Endothelial cell of umbilical vein (primary cell): ENCODE measurements around the gene WDR82. TPM values are rescaled to one million over a fixed set of nuclear protein-coding genes. Genes with fewer than 3 reads are reported as not detected.
"Not testable (repeated sequence)": the region's sequence is repeated elsewhere in the genome, so short reads cannot be mapped to it uniquely, and the experiment has no call there.

Source experiments
- BruUV-seq: library from RNA; stranded (reverse); fragments of 400-500 nt; replicated peaks from 2 replicates; lab custom pipeline; 2021; lab: Mats Ljungman, UMichigan
- CTCF ChIA-PET: fragments of 300-600, 350-600 bp; sonication (Branson Sonifier 250); formaldehyde crosslinking; loops from one replicate; lab custom pipeline; 2021; ENCODE audit warnings: antibody characterized with exemption, inconsistent platforms; lab: Charles Lee
- POLR2A ChIA-PET: fragments of 300-600, 350-600 bp; sonication (Branson Sonifier 250); formaldehyde crosslinking; loops from one replicate; lab custom pipeline; 2021; ENCODE audit warnings: antibody characterized with exemption, inconsistent platforms; lab: Charles Lee
- DNase-seq: peaks from one replicate; pipeline ENCODE4 v3.0.0-alpha.2; 2011; ENCODE audit warnings: low read depth, low spot score
- FAIRE-seq: peaks from 2 replicates; lab custom pipeline; 2011; peaks lifted over from hg19 to GRCh38; lab: Jason Lieb, UNC
- H2AFZ ChIP-seq: 2 replicates; pipeline ENCODE4 v1.6.0; 2012; ENCODE audit warnings: low read depth, low read length, control low read depth, inconsistent platforms
- H3K27ac ChIP-seq: 2 replicates; pipeline ENCODE4 v1.5.1; 2011; ENCODE audit warnings: low read depth, mild to moderate bottlenecking, control low read depth, low read length, moderate library complexity; ENCODE audit not compliant: insufficient read depth
- H3K27me3 ChIP-seq, 2 experiments: 2 replicates each; pipeline versions ENCODE4 v1.6.0 to v1.6.1; 2011; ENCODE audit warnings: low read length in 2 of 2, mixed read lengths in 1 of 2; ENCODE audit not compliant: control insufficient read depth in 2 of 2, insufficient read depth in 2 of 2
- H3K36me3 ChIP-seq, 2 experiments: 2 replicates in 1 of 2; 3 replicates in 1 of 2; pipeline ENCODE4 v1.5.1; 2011; ENCODE audit warnings: low read length in 2 of 2, mild to moderate bottlenecking in 1 of 2, moderate library complexity in 1 of 2; ENCODE audit not compliant: control insufficient read depth in 2 of 2, insufficient read depth in 2 of 2; ENCODE audit errors: extremely low read depth in 1 of 2
- H3K4me1 ChIP-seq: 3 replicates; pipeline ENCODE4 v1.5.1; 2011; ENCODE audit warnings: mild to moderate bottlenecking, low read length; ENCODE audit not compliant: control insufficient read depth, insufficient read depth; ENCODE audit errors: extremely low read depth
- H3K4me2 ChIP-seq: 2 replicates; pipeline ENCODE4 v1.6.1; 2011; ENCODE audit warnings: low read length, control low read depth, mixed read lengths; ENCODE audit not compliant: insufficient read depth
- H3K4me3 ChIP-seq, 3 experiments: fragments of 200-600 bp in 1 of 3; sonication (generic), shearing (Covaris generic) in 1 of 3; replicated peaks in 1 of 3; 2 replicates each; pipeline ENCODE4 v1.5.1; 2011 to 2016; ENCODE audit warnings: control low read depth in 3 of 3, low read length in 3 of 3, mild to moderate bottlenecking in 2 of 3, inconsistent platforms in 1 of 3, low read depth in 1 of 3, moderate library complexity in 1 of 3; ENCODE audit not compliant: insufficient read depth in 1 of 3
- H3K79me2 ChIP-seq: 2 replicates; pipeline ENCODE4 v1.6.0; 2012; ENCODE audit warnings: low read length, inconsistent platforms; ENCODE audit not compliant: control insufficient read depth, insufficient read depth
- H3K9ac ChIP-seq: replicated peaks from 2 replicates; pipeline ENCODE3; 2011; ENCODE audit warnings: low read length, control low read depth; ENCODE audit not compliant: insufficient read depth; ENCODE audit errors: extremely low read depth
- H3K9me1 ChIP-seq: replicated peaks from 3 replicates; pipeline ENCODE4 v1.6.0; 2011; ENCODE audit warnings: mild to moderate bottlenecking, low read length; ENCODE audit not compliant: control insufficient read depth, insufficient read depth; ENCODE audit errors: extremely low read depth
- H3K9me3 ChIP-seq: replicated peaks from 2 replicates; pipeline ENCODE4 v1.5.1; 2012; ENCODE audit warnings: low read length, inconsistent platforms; ENCODE audit not compliant: control insufficient read depth, insufficient read depth
- H4K20me1 ChIP-seq: replicated peaks from 2 replicates; pipeline ENCODE3; 2011; ENCODE audit warnings: mild to moderate bottlenecking, low read length; ENCODE audit not compliant: control insufficient read depth, insufficient read depth; ENCODE audit errors: extremely low read depth
- EZH2 ChIP-seq: IDR thresholded peaks from 2 replicates; pipeline ENCODE4 v1.6.1; 2012; ENCODE audit warnings: borderline replicate concordance, low read depth, mild to moderate bottlenecking, moderate library complexity, low read length, inconsistent platforms; ENCODE audit not compliant: severe bottlenecking
- FOS ChIP-seq: IDR thresholded peaks from 2 replicates; pipeline ENCODE4 v1.6.1; 2011; ENCODE audit warnings: mild to moderate bottlenecking, low read length, moderate library complexity, borderline replicate concordance; ENCODE audit not compliant: insufficient read depth
- GATA2 ChIP-seq: IDR thresholded peaks from 2 replicates; pipeline ENCODE4 v1.7.0; 2011; ENCODE audit warnings: low read depth, mild to moderate bottlenecking, moderate library complexity, mixed read lengths, low read length; ENCODE audit not compliant: insufficient read length, insufficient read depth
- JUN ChIP-seq: IDR thresholded peaks from 2 replicates; pipeline ENCODE4 v1.6.1; 2011; ENCODE audit warnings: borderline replicate concordance, low read depth; ENCODE audit not compliant: insufficient read length, insufficient read depth
- MYC ChIP-seq: IDR thresholded peaks from one replicate; pipeline ENCODE4 v1.6.1; 2011; ENCODE audit warnings: mild to moderate bottlenecking, low read depth, low read length
- POLR2A ChIP-seq: IDR thresholded peaks from 2 replicates; pipeline ENCODE4 v1.6.1; 2012; ENCODE audit warnings: low read depth, mild to moderate bottlenecking, control low read depth, low read length
- POLR2AphosphoS5 ChIP-seq: IDR thresholded peaks from 2 replicates; pipeline ENCODE4 v1.6.1; 2012; ENCODE audit warnings: low read depth, mild to moderate bottlenecking, control low read depth, low read length, moderate library complexity; ENCODE audit not compliant: insufficient read depth
- dilution Hi-C: fragments of 300-500 bp; cut with MboI; formaldehyde crosslinking; loops from one replicate; pipeline ENCODE4 v1.15.0; 2019; ENCODE audit warnings: low sequenced_read_pairs; ENCODE audit not compliant: extremely low pct_ligation_motif_present
- intact Hi-C: fragments of 100-400 bp; cut with micrococcal nuclease; formaldehyde crosslinking; loops from one replicate; pipeline ENCODE4 v1.10.0; 2022
- polyA plus RNA-seq, 4 experiments: library from polyadenylated mRNA; depleted of rRNA in 3 of 4; stranded (reverse) in 3 of 4; unstranded in 1 of 4; fragments of >200 nt; gene quantifications; 2 replicates each; pipeline versions ENCODE4 v1.2.1 to v1.2.3, GENCODE V29; 2011 to 2012; ENCODE audit warnings: missing spikeins in 1 of 4
- total RNA-seq: library from RNA; stranded (reverse); gene quantifications from 2 replicates; pipeline ENCODE4 v1.2.3, GENCODE V29; 2021
- TF ChIP-seq, protein P1 (sequence below), 2 donors: IDR thresholded peaks; 1 replicate in 1 of 2; 2 replicates in 1 of 2; pipeline ENCODE4 v1.5.1; 2011; ENCODE audit warnings: low read length in 2 of 2, mild to moderate bottlenecking in 2 of 2, moderate library complexity in 2 of 2, control low read depth in 1 of 2, inconsistent platforms in 1 of 2, low read depth in 1 of 2; ENCODE audit not compliant: insufficient read depth in 1 of 2; ENCODE audit errors: extremely low read depth in 1 of 2

Gene WDR82
- total and polyA plus RNA-seq, 2 donors (not counting 3 experiments of a cell fraction or from before 2014, with no cell fraction given), result 39.9 to 71.3 TPM

DNA sequence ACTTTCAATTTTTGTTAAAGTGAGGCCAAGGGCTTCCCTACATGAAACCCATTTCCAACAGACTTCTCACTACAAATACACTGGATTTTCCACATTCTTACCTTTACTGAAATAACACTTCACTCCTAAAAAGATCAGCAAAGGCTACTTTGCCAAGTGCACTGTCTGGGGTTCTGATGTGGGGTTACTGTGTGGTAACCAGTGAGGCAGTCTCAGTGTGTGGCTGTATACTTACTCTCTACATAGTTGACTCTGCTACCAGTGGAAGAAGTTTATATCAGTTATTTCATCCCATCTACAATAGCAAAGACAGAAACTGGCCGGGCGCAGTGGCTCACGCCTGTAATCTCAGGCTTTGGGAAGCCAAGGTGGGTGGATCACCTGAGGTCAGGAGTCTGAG, 5.6 kb downstream of the WDR82 start:
- Histone ChIP-seq H3K27ac (no peak overlapping the region), H3K9me1 (no peaks in the 10 kb centered on the region), H2AFZ (no peak overlapping the region), H3K9ac (no peak overlapping the region), H4K20me1 (peaks cover 3% of the 10 kb centered on the region), H3K4me2 (no peak overlapping the region), H3K27me3 (no peaks in the 10 kb centered on the region), H3K4me3 (no peak overlapping the region), H3K4me1 (peaks cover 52% of the 10 kb centered on the region), H3K79me2 (peaks cover 94% of the 10 kb centered on the region), H3K9me3 (no peaks in the 10 kb centered on the region), H3K36me3 (peaks cover 6 to 9% of the 10 kb centered on the region in 2 experiments)
- intact Hi-C loops, result no loop called here
- FAIRE-seq, result peak; percentile 24
- CTCF ChIA-PET, result no interaction called here
- POLR2A ChIA-PET, result no interaction called here
- TF ChIP-seq EZH2, result no peak
- no peak for TF ChIP-seq GATA2
- no peak for TF ChIP-seq MYC
- no peak for TF ChIP-seq FOS
- TF ChIP-seq, protein P1, sequence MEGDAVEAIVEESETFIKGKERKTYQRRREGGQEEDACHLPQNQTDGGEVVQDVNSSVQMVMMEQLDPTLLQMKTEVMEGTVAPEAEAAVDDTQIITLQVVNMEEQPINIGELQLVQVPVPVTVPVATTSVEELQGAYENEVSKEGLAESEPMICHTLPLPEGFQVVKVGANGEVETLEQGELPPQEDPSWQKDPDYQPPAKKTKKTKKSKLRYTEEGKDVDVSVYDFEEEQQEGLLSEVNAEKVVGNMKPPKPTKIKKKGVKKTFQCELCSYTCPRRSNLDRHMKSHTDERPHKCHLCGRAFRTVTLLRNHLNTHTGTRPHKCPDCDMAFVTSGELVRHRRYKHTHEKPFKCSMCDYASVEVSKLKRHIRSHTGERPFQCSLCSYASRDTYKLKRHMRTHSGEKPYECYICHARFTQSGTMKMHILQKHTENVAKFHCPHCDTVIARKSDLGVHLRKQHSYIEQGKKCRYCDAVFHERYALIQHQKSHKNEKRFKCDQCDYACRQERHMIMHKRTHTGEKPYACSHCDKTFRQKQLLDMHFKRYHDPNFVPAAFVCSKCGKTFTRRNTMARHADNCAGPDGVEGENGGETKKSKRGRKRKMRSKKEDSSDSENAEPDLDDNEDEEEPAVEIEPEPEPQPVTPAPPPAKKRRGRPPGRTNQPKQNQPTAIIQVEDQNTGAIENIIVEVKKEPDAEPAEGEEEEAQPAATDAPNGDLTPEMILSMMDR (IDR thresholded peaks at IDR 0.05; ENCODE audit: extremely low read depth in 1 of 2, insufficient read depth in 1 of 2, low read depth in 1 of 2, low read length in 2 of 2), result no peak
- TF ChIP-seq JUN, result no peak
- TF ChIP-seq POLR2A, result no peak
- TF ChIP-seq POLR2AphosphoS5, result no peak
- DNase-seq, result no peak
- dilution Hi-C loops, result no loop called here
- no TSS peak for BruUV-seq

DNA sequence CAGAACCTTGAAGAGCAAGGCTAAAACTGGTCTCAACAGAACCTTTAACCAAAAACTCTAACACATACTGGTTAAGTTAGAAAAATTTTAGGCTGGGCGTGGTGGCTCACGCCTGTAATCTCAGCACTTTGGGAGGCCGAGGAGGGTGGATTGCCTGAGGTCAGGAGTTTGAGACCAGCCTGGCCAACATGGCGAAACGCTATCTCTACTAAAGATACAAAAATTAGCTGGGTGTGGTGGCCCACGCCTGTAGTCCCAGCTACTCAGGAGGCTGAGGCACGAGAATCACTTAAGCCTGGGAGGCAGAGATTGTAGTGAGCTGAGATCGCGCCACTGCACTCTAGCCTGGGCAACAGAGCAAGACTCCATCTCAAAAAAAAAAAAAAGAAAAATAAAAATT, 6.3 kb downstream of the WDR82 start:
- FAIRE-seq, H2AFZ ChIP-seq, H3K9me1 ChIP-seq, H3K4me3 ChIP-seq, DNase-seq, H3K9me3 ChIP-seq, intact Hi-C loops, dilution Hi-C loops, H3K27ac ChIP-seq, BruUV-seq, H4K20me1 ChIP-seq, H3K9ac ChIP-seq, POLR2A ChIA-PET, H3K27me3 ChIP-seq, H3K4me2 ChIP-seq: not testable (repeated sequence)
- peaks cover 6 to 16% of the 10 kb centered on the region in 2 experiments for H3K36me3 ChIP-seq
- CTCF ChIA-PET, result interaction anchor here (2.0 kb wide), 1 partner anchor 67 kb away, joined by 11 read pairs; no protein-coding TSS in a partner anchor
- peaks cover 52% of the 10 kb centered on the region for H3K4me1 ChIP-seq
- H3K79me2 ChIP-seq, result peaks cover 94% of the 10 kb centered on the region
